Measurements from ENCODE around the gene PHF19. TPM values are rescaled to one million over a fixed set of nuclear protein-coding genes. Genes with fewer than 3 reads are reported as not detected.

The PHF19 gene
- total and polyA plus RNA-seq, 2 experiments from 2014 or later, result 16.8 to 31.0 TPM

DNA sequence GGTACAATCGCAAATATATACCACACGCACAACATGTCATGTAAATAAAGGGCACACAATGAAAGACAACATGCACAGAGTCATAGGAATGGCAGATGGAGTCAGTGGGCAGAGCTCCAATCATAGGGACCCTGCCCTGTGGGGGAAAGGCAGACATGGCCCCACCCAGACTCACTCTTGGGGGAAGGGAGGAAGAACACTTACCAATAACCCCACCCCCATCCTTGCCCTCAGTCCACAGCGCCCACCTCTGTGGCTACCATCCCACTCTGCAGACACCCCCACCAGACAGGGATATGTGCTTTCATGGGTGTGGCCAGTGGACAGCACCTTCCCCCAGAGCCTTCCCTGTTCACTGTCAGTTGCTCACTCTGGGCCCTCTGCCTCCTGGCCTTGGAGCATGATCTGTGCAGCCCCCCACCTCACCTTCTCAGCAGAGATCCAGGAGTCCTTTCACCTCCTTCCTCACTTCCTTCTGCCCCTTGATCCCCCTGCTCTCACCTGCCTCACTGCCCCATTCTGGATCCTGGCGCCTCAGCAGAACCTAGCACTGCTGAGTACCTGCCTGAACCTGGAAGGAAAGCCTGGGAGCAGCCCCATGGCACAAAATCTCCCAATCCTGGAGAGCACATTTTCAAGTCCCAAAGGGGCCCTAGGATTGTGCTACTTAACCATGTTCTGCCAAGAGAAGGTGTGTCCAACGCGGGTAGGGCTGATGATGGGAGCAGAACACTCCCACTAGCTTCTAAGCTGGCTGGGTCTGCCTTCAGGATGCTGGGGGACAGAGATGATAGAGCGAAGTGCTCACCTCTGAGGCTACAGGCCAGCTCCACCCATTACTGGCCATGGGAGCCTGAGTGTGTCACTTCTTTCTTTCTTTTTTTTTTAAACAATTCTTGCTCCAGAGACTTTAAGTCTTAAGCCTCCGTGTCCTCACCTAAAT, 1.5 kb upstream of the PHF19 start:
- Histone ChIP-seq H3K4me3 (peak overlapping the region; percentile 70), H3K79me2 (replicated peaks; ENCODE audit: insufficient read depth) (peaks cover 6% of the 10 kb centered on the region; the same call in 1 of the 2 replicates), H3K9me2 (ENCODE audit: insufficient read depth) (no peaks in the 10 kb centered on the region), H4K20me1 (replicated peaks; ENCODE audit: insufficient read depth) (no peaks in the 10 kb centered on the region), H3K27me3 (ENCODE audit: insufficient read depth) (peaks cover 8% of the 10 kb centered on the region), H3K4me1 (ENCODE audit: insufficient read depth) (peaks cover 36% of the 10 kb centered on the region), H3K27ac (ENCODE audit: low read depth) (no peak overlapping the region), H3K36me3 (ENCODE audit: insufficient read depth) (no peaks in the 10 kb centered on the region; the same call in 1 of the 2 replicates), H3K4me2 (peak overlapping the region; percentile 88), H3F3A (replicated peaks; ENCODE audit: low read depth) (peaks cover 22% of the 10 kb centered on the region), H2AFZ (peak overlapping the region; percentile 32; the same call in 1 of the 2 replicates)
- TF ChIP-seq EZH2phosphoT487 (IDR thresholded peaks at IDR 0.05; ENCODE audit: unreplicated experiment) (no peak), EZH2 (IDR thresholded peaks at IDR 0.05; ENCODE audit: low read depth, unreplicated experiment) (no peak), CREB1 (CRISPR knock-in tag; IDR thresholded peaks at IDR 0.05; ENCODE audit: low read depth) (no peak), ZNF114 (CRISPR knock-in tag; IDR thresholded peaks at IDR 0.05) (no peak)
- TF ChIP-seq, protein P1, sequence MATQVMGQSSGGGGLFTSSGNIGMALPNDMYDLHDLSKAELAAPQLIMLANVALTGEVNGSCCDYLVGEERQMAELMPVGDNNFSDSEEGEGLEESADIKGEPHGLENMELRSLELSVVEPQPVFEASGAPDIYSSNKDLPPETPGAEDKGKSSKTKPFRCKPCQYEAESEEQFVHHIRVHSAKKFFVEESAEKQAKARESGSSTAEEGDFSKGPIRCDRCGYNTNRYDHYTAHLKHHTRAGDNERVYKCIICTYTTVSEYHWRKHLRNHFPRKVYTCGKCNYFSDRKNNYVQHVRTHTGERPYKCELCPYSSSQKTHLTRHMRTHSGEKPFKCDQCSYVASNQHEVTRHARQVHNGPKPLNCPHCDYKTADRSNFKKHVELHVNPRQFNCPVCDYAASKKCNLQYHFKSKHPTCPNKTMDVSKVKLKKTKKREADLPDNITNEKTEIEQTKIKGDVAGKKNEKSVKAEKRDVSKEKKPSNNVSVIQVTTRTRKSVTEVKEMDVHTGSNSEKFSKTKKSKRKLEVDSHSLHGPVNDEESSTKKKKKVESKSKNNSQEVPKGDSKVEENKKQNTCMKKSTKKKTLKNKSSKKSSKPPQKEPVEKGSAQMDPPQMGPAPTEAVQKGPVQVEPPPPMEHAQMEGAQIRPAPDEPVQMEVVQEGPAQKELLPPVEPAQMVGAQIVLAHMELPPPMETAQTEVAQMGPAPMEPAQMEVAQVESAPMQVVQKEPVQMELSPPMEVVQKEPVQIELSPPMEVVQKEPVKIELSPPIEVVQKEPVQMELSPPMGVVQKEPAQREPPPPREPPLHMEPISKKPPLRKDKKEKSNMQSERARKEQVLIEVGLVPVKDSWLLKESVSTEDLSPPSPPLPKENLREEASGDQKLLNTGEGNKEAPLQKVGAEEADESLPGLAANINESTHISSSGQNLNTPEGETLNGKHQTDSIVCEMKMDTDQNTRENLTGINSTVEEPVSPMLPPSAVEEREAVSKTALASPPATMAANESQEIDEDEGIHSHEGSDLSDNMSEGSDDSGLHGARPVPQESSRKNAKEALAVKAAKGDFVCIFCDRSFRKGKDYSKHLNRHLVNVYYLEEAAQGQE (IDR thresholded peaks at IDR 0.05; ENCODE audit: unreplicated experiment), result no peak
- TF ChIP-seq, protein P2, sequence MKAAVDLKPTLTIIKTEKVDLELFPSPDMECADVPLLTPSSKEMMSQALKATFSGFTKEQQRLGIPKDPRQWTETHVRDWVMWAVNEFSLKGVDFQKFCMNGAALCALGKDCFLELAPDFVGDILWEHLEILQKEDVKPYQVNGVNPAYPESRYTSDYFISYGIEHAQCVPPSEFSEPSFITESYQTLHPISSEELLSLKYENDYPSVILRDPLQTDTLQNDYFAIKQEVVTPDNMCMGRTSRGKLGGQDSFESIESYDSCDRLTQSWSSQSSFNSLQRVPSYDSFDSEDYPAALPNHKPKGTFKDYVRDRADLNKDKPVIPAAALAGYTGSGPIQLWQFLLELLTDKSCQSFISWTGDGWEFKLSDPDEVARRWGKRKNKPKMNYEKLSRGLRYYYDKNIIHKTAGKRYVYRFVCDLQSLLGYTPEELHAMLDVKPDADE (IDR thresholded peaks at IDR 0.05), result no peak
- peaks cover 19% of the 10 kb centered on the region for H3K36me3 Mint-ChIP-seq (ENCODE audit: low read depth)
- peaks cover 43% of the 10 kb centered on the region for H3K4me1 Mint-ChIP-seq
- no peaks in the 10 kb centered on the region for H3K9me3 Mint-ChIP-seq
- H3K4me3 Mint-ChIP-seq, result peak overlapping the region; percentile 75
- no peak for DNase-seq (ENCODE audit: low spot score)
- no peak overlapping the region; the same call in 1 of the 2 replicates for H3K27ac Mint-ChIP-seq
- H3K27me3 Mint-ChIP-seq (ENCODE audit: insufficient read depth, low read depth, poor library complexity), result peaks cover 22% of the 10 kb centered on the region
- no peak for ATAC-seq

GRCh38 chr9:120877276-120878034, 467 bp upstream of the PHF19 start:
- H3K79me2 ChIP-seq (replicated peaks; ENCODE audit: insufficient read depth), result peaks cover 6% of the 10 kb centered on the region; the same call in 1 of the 2 replicates
- no peak overlapping the region for H3K27ac ChIP-seq (ENCODE audit: low read depth)
- H4K20me1 ChIP-seq (replicated peaks; ENCODE audit: insufficient read depth), result no peaks in the 10 kb centered on the region
- peak overlapping the region; percentile 88 for H3K4me2 ChIP-seq
- peaks cover 43% of the 10 kb centered on the region for H3K4me1 ChIP-seq (ENCODE audit: insufficient read depth)
- H3K4me3 Mint-ChIP-seq, result peak overlapping the region; percentile 75
- ATAC-seq (peak; percentile 3; the same call in 1 of the 3 replicates), DNase-seq (ENCODE audit: low spot score) (peak; percentile 73)
- H3F3A ChIP-seq (replicated peaks; ENCODE audit: low read depth), result peaks cover 27% of the 10 kb centered on the region
- no peaks in the 10 kb centered on the region for H3K9me3 Mint-ChIP-seq
- H3K36me3 ChIP-seq (ENCODE audit: insufficient read depth), result no peaks in the 10 kb centered on the region; the same call in 1 of the 2 replicates
- peaks cover 26% of the 10 kb centered on the region for H3K36me3 Mint-ChIP-seq (ENCODE audit: low read depth)
- no peaks in the 10 kb centered on the region for H3K9me2 ChIP-seq (ENCODE audit: insufficient read depth)
- peaks cover 53% of the 10 kb centered on the region for H3K4me1 Mint-ChIP-seq
- peak overlapping the region; percentile 99; the same call in 1 of the 2 replicates for H2AFZ ChIP-seq
- TF ChIP-seq EZH2 (IDR thresholded peaks at IDR 0.05; ENCODE audit: low read depth, unreplicated experiment), result no peak
- no peak for TF ChIP-seq EZH2phosphoT487 (IDR thresholded peaks at IDR 0.05; ENCODE audit: unreplicated experiment)
- no peak for TF ChIP-seq ZNF114 (CRISPR knock-in tag; IDR thresholded peaks at IDR 0.05)
- no peak for TF ChIP-seq CREB1 (CRISPR knock-in tag; IDR thresholded peaks at IDR 0.05; ENCODE audit: low read depth)
- no peak for TF ChIP-seq NANOG (IDR thresholded peaks at IDR 0.05; ENCODE audit: borderline replicate concordance)
- no peak for TF ChIP-seq JUNB (IDR thresholded peaks at IDR 0.05; ENCODE audit: unreplicated experiment)
- no peak for TF ChIP-seq STAT1 (IDR thresholded peaks at IDR 0.05; ENCODE audit: unreplicated experiment)
- peaks cover 8% of the 10 kb centered on the region for H3K27me3 ChIP-seq (ENCODE audit: insufficient read depth)
- H3K27ac Mint-ChIP-seq, result peak overlapping the region; percentile 37; the same call in 1 of the 2 replicates
- peak overlapping the region; percentile 70 for H3K4me3 ChIP-seq
- H3K27me3 Mint-ChIP-seq (ENCODE audit: insufficient read depth, low read depth, poor library complexity), result peaks cover 25% of the 10 kb centered on the region

Data from GM23338 (cell line).